Fibroblast of villous mesenchyme (primary cell): ENCODE results near the gene LRRC39. TPM values are rescaled to one million over a fixed set of nuclear protein-coding genes. Genes with fewer than 3 reads are reported as not detected.

ENCODE experiments used
- DNase-seq: peaks from one replicate; pipeline ENCODE4 v3.0.0-alpha.2; 2010; ENCODE audit warnings: low read depth
- H3K4me3 ChIP-seq: 2 replicates; pipeline ENCODE4 v1.5.1; 2011; ENCODE audit warnings: low read depth, mild to moderate bottlenecking, low read length
- CTCF ChIP-seq: IDR thresholded peaks from 2 replicates; pipeline ENCODE4 v1.5.1; 2012; ENCODE audit warnings: low read depth, mild to moderate bottlenecking, low read length; ENCODE audit not compliant: insufficient read depth
- total RNA-seq: library from RNA; depleted of rRNA; stranded (reverse); fragments of >200 nt; gene quantifications from 2 replicates; pipeline ENCODE4 v1.2.3, GENCODE V29; 2012

The LRRC39 gene
- total RNA-seq, 1 donor, result not detected

- no peak for DNase-seq
- no peak for TF ChIP-seq CTCF
- H3K4me3 ChIP-seq, result no peak overlapping the region
Measured at GRCh38 chr1:100134872-100135271, 43.2 kb downstream of the LRRC39 start.

- DNase-seq, result peak; percentile 99
- TF ChIP-seq CTCF, result no peak
- peak within 1 kb of the TSS; percentile 96 for H3K4me3 ChIP-seq
Measured at GRCh38 chr1:100132566-100133477, 45.2 kb downstream of the LRRC39 start, which contains the start of the genes SASS6 and TRMT13. SASS6 (minus strand) TSS chr1:100132930; CDS start chr1:100132814, 116 bp downstream. TRMT13 (plus strand) TSS chr1:100133163; CDS start chr1:100133169, 6 bp downstream.

- H3K4me3 ChIP-seq, result peak overlapping the region; percentile 96
- no peak for DNase-seq
- no peak for TF ChIP-seq CTCF
Measured at GRCh38 chr1:100131623-100132022, 46.4 kb downstream of the LRRC39 start.

- DNase-seq, result peak; percentile 81
- TF ChIP-seq CTCF, result no peak
- H3K4me3 ChIP-seq, result no peak overlapping the region
Measured at GRCh38 chr1:100130552-100131077, 47.4 kb downstream of the LRRC39 start.

- no peak overlapping the region for H3K4me3 ChIP-seq
- DNase-seq, result no peak
- TF ChIP-seq CTCF, result no peak
Measured at GRCh38 chr1:100127226-100127625, 50.8 kb downstream of the LRRC39 start.

GRCh38 chr1:100122177-100122576, 55.9 kb downstream of the LRRC39 start:
- no peak for DNase-seq
- H3K4me3 ChIP-seq, result no peak overlapping the region
- no peak for TF ChIP-seq CTCF

GRCh38 chr1:100115524-100115923, 62.5 kb downstream of the LRRC39 start:
- no peak for DNase-seq
- TF ChIP-seq CTCF, result no peak
- no peak overlapping the region for H3K4me3 ChIP-seq
